Caco-2 (cell line): ENCODE data around the gene DLG2. TPM values are rescaled to one million over a fixed set of nuclear protein-coding genes. Genes with fewer than 3 reads are reported as not detected.

Source experiments
- BruUV-seq: library from RNA; stranded (reverse); fragments of 400-500 nt; replicated peaks from 2 replicates; lab custom pipeline; 2021; lab: Mats Ljungman, UMichigan
- CTCF ChIA-PET: fragments of 300-600 bp; sonication (Branson Sonifier 250); formaldehyde crosslinking; loops from one replicate; lab custom pipeline; 2022; ENCODE audit warnings: antibody characterized with exemption; lab: Charles Lee
- POLR2A ChIA-PET: fragments of 300-600 bp; sonication (Branson Sonifier 250); formaldehyde crosslinking; loops from one replicate; lab custom pipeline; 2022; ENCODE audit warnings: antibody characterized with exemption; lab: Charles Lee
- DNase-seq, 2 experiments: peaks; one replicate each; pipeline versions ENCODE4 v3.0.0 to v3.0.0-alpha.2; 2020 to 2022
- H3K27me3 ChIP-seq: replicated peaks from 2 replicates; pipeline ENCODE4 v1.6.0; 2011; ENCODE audit warnings: low read length; ENCODE audit not compliant: control insufficient read depth, insufficient read depth
- H3K36me3 ChIP-seq: 2 replicates; pipeline ENCODE4 v1.5.1; 2011; ENCODE audit warnings: low read length; ENCODE audit not compliant: control insufficient read depth, insufficient read depth
- H3K4me1 ChIP-seq: fragments of 250-450 bp; sonication (Bioruptor Pico); 2 replicates; pipeline ENCODE4 v1.5.1; 2020; ENCODE audit warnings: mild to moderate bottlenecking
- H3K4me3 ChIP-seq: 2 replicates; pipeline ENCODE4 v1.5.1; 2011; ENCODE audit warnings: low read depth, mild to moderate bottlenecking, control low read depth, low read length
- H3K9me3 ChIP-seq: fragments of 250-450 bp; sonication (Bioruptor Pico); 2 replicates; pipeline ENCODE4 v1.5.1; 2020; ENCODE audit warnings: mild to moderate bottlenecking, moderate library complexity
- H3K27ac Mint-ChIP-seq: one replicate; pipeline ENCODE4 v1.8.0; 2022; ENCODE audit warnings: mixed read lengths; ENCODE audit not compliant: unreplicated experiment
- H3K27me3 Mint-ChIP-seq: one replicate; pipeline ENCODE4 v1.8.0; 2022; ENCODE audit warnings: mixed read lengths; ENCODE audit not compliant: insufficient read depth, unreplicated experiment
- H3K36me3 Mint-ChIP-seq: one replicate; pipeline ENCODE4 v1.8.0; 2022; ENCODE audit warnings: mild to moderate bottlenecking, mixed read lengths; ENCODE audit not compliant: insufficient read depth, unreplicated experiment
- H3K4me1 Mint-ChIP-seq: one replicate; pipeline ENCODE4 v1.8.0; 2022; ENCODE audit warnings: low read depth, mixed read lengths; ENCODE audit not compliant: unreplicated experiment
- H3K4me3 Mint-ChIP-seq: one replicate; pipeline ENCODE4 v1.8.0; 2022; ENCODE audit warnings: mild to moderate bottlenecking, moderate library complexity, mixed read lengths; ENCODE audit not compliant: unreplicated experiment
- H3K9me3 Mint-ChIP-seq: one replicate; pipeline ENCODE4 v1.8.0; 2022; ENCODE audit warnings: mixed read lengths; ENCODE audit not compliant: unreplicated experiment
- intact Hi-C: fragments of 100-400 bp; cut with micrococcal nuclease; formaldehyde crosslinking; loops from one replicate; pipeline ENCODE4 v1.10.0; 2022; ENCODE audit not compliant: unreplicated experiment
- total RNA-seq: library from RNA; stranded (reverse); gene quantifications from 2 replicates; pipeline ENCODE4 v1.2.3, GENCODE V29; 2022
- TF ChIP-seq, protein P1 (sequence below), 2 experiments: fragments of 200-600 bp in 1 of 2; IDR thresholded peaks; 1 replicate in 1 of 2; 2 replicates in 1 of 2; pipeline versions ENCODE4 v1.5.1 to v1.8.0; 2011 to 2022; ENCODE audit warnings: antibody characterized with exemption in 1 of 2, control low read depth in 1 of 2, inconsistent platforms in 1 of 2, low read depth in 1 of 2, low read length in 1 of 2, mild to moderate bottlenecking in 1 of 2, moderate library complexity in 1 of 2; ENCODE audit not compliant: insufficient read depth in 1 of 2, severe bottlenecking in 1 of 2, unreplicated experiment in 1 of 2

DLG2 gene
- total RNA-seq, 1 experiment from 2014 or later, result 21.6 TPM

DNA sequence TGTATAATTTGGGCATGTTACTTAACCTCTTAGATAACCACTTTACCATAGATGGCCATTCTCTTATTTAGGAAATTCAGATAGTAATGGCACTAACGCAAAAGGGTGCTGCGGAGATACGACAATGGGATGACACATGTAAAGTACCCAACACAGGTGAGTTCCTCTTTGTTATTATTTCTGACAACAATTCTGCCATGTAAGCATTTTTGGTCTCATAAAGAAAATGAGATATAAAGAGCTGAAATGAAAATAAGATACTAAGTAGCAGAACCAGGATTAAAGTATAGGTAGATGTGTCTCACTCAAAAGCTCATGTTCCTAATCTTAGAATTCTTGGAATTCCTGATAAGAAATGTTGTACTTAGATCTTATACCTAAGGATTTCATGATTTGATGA lies 2080.8 kb downstream of the DLG2 start:
- Histone ChIP-seq H3K36me3 (no peaks in the 10 kb centered on the region), H3K9me3 (no peaks in the 10 kb centered on the region), H3K4me1 (peaks cover 22% of the 10 kb centered on the region), H3K4me3 (no peak overlapping the region), H3K27me3 (no peaks in the 10 kb centered on the region; the same call in none of the 2 replicates)
- Mint-ChIP-seq H3K27me3 (no peaks in the 10 kb centered on the region), H3K4me1 (peaks cover 6% of the 10 kb centered on the region), H3K27ac (no peak overlapping the region), H3K36me3 (no peaks in the 10 kb centered on the region), H3K9me3 (no peaks in the 10 kb centered on the region), H3K4me3 (no peak overlapping the region)
- CTCF ChIA-PET, result no interaction called here
- DNase-seq, result no peak
- intact Hi-C loops, result no loop called here
- POLR2A ChIA-PET, result no interaction called here
- BruUV-seq, result no TSS peak
- TF ChIP-seq, protein P1, sequence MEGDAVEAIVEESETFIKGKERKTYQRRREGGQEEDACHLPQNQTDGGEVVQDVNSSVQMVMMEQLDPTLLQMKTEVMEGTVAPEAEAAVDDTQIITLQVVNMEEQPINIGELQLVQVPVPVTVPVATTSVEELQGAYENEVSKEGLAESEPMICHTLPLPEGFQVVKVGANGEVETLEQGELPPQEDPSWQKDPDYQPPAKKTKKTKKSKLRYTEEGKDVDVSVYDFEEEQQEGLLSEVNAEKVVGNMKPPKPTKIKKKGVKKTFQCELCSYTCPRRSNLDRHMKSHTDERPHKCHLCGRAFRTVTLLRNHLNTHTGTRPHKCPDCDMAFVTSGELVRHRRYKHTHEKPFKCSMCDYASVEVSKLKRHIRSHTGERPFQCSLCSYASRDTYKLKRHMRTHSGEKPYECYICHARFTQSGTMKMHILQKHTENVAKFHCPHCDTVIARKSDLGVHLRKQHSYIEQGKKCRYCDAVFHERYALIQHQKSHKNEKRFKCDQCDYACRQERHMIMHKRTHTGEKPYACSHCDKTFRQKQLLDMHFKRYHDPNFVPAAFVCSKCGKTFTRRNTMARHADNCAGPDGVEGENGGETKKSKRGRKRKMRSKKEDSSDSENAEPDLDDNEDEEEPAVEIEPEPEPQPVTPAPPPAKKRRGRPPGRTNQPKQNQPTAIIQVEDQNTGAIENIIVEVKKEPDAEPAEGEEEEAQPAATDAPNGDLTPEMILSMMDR (IDR thresholded peaks at IDR 0.05; ENCODE audit: insufficient read depth in 1 of 2, low read depth in 1 of 2, low read length in 1 of 2, severe bottlenecking in 1 of 2, unreplicated experiment in 1 of 2), result no peak

GRCh38 chr11:83545494-83546260 lies 2081.5 kb downstream of the DLG2 start:
- no peaks in the 10 kb centered on the region for H3K27me3 Mint-ChIP-seq
- no peaks in the 10 kb centered on the region for H3K36me3 Mint-ChIP-seq
- Histone ChIP-seq H3K27me3 (no peaks in the 10 kb centered on the region; the same call in none of the 2 replicates), H3K9me3 (no peaks in the 10 kb centered on the region), H3K36me3 (no peaks in the 10 kb centered on the region), H3K4me3 (no peak overlapping the region), H3K4me1 (peaks cover 22% of the 10 kb centered on the region)
- H3K27ac Mint-ChIP-seq, result no peak overlapping the region
- BruUV-seq, result no TSS peak
- CTCF ChIA-PET, result no interaction called here
- no peak overlapping the region for H3K4me3 Mint-ChIP-seq
- H3K9me3 Mint-ChIP-seq, result no peaks in the 10 kb centered on the region
- intact Hi-C loops, result no loop called here
- no peak for DNase-seq
- peaks cover 6% of the 10 kb centered on the region for H3K4me1 Mint-ChIP-seq
- TF ChIP-seq, protein P1 (IDR thresholded peaks at IDR 0.05; ENCODE audit: insufficient read depth in 1 of 2, low read depth in 1 of 2, low read length in 1 of 2, severe bottlenecking in 1 of 2, unreplicated experiment in 1 of 2), result no peak
- POLR2A ChIA-PET, result no interaction called here

DNA sequence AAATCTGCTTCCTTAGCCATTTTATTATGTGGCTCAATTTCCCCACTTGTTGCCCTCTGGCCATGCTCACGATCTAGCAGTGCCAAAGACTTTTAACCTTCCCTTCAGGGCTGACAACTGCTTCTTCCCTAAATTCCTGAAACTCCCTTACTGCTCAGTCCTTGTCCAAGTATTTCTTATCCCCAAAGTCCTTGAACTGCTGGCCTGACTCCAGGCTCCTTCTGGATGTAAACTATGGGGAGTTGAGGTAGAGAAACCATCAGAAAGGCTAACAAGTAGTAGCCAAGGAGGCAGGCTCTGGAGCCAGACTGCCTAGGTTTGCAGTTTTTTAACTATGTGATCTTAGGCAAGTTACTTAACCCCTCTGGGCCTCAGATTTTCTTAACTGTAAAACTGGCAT lies 2082.3 kb downstream of the DLG2 start:
- H3K4me3 Mint-ChIP-seq, result no peak overlapping the region
- ChIA-PET CTCF (no interaction called here), POLR2A (no interaction called here)
- peaks cover 6% of the 10 kb centered on the region for H3K4me1 Mint-ChIP-seq
- DNase-seq, result no peak
- no peak overlapping the region for H3K27ac Mint-ChIP-seq
- H3K36me3 Mint-ChIP-seq, result no peaks in the 10 kb centered on the region
- intact Hi-C loops, result no loop called here
- no peaks in the 10 kb centered on the region for H3K27me3 Mint-ChIP-seq
- Histone ChIP-seq H3K4me3 (no peak overlapping the region), H3K27me3 (no peaks in the 10 kb centered on the region; the same call in none of the 2 replicates), H3K36me3 (no peaks in the 10 kb centered on the region), H3K4me1 (peaks cover 22% of the 10 kb centered on the region), H3K9me3 (no peaks in the 10 kb centered on the region)
- no peaks in the 10 kb centered on the region for H3K9me3 Mint-ChIP-seq
- no TSS peak for BruUV-seq
- TF ChIP-seq, protein P1 (IDR thresholded peaks at IDR 0.05; ENCODE audit: insufficient read depth in 1 of 2, low read depth in 1 of 2, low read length in 1 of 2, severe bottlenecking in 1 of 2, unreplicated experiment in 1 of 2), result no peak
